Measurements from ENCODE around the gene CABLES2.

GRCh38 chr20:62401331-62401779 lies 5.7 kb downstream of the CABLES2 start:
- TF ChIP-seq, protein P1, sequence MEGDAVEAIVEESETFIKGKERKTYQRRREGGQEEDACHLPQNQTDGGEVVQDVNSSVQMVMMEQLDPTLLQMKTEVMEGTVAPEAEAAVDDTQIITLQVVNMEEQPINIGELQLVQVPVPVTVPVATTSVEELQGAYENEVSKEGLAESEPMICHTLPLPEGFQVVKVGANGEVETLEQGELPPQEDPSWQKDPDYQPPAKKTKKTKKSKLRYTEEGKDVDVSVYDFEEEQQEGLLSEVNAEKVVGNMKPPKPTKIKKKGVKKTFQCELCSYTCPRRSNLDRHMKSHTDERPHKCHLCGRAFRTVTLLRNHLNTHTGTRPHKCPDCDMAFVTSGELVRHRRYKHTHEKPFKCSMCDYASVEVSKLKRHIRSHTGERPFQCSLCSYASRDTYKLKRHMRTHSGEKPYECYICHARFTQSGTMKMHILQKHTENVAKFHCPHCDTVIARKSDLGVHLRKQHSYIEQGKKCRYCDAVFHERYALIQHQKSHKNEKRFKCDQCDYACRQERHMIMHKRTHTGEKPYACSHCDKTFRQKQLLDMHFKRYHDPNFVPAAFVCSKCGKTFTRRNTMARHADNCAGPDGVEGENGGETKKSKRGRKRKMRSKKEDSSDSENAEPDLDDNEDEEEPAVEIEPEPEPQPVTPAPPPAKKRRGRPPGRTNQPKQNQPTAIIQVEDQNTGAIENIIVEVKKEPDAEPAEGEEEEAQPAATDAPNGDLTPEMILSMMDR (IDR thresholded peaks at IDR 0.05): no peak
- TF ChIP-seq POLR2A (IDR thresholded peaks at IDR 0.05): no peak
